Measurements from ENCODE around the gene NTN3.

NTN3 gene

GRCh38 chr16:2515180-2515851, 44.2 kb downstream of the NTN3 start:
- DNase-seq = no peak

- DNase-seq = no peak
Measured at GRCh38 chr16:2516391-2517240, 45.5 kb downstream of the NTN3 start.

GRCh38 chr16:2517954-2518605, 47.0 kb downstream of the NTN3 start:
- no peak for DNase-seq

GRCh38 chr16:2518823-2519710, 48.0 kb downstream of the NTN3 start:
- DNase-seq = no peak

GRCh38 chr16:2519711-2520080, 48.6 kb downstream of the NTN3 start:
- DNase-seq = no peak

GRCh38 chr16:2520097-2520783, 49.1 kb downstream of the NTN3 start, which contains the start of gene AMDHD2:
Gene AMDHD2, plus strand, starts transcription at chr16:2520371. Its CDS starts 88 bp downstream, at chr16:2520459.
- peak; percentile 93 for DNase-seq

- peak; percentile 61 for DNase-seq
Measured at GRCh38 chr16:2520784-2521531, 49.9 kb downstream of the NTN3 start.
